Spleen (tissue), 11 donors: Measurements from ENCODE around the gene TRPM1. TPM values are rescaled to one million over a fixed set of nuclear protein-coding genes. Genes with fewer than 3 reads are reported as not detected.

Experiments
- DNase-seq: peaks from one replicate; pipeline ENCODE4 v3.0.0-alpha.2; 2020
- H3K27ac ChIP-seq, 8 donors: fragments of 200-600 bp; sonication (generic) in 7 of 8; 1 replicate in 4 of 8; 2 replicates in 4 of 8; pipeline versions ENCODE4 v1.5.0 to v1.8.0; 2016 to 2021; ENCODE audit warnings: inconsistent platforms in 4 of 8, mild to moderate bottlenecking in 4 of 8, moderate library complexity in 1 of 8
- H3K27me3 ChIP-seq, 7 donors: fragments of 200-600 bp; sonication (generic) in 6 of 7; replicated peaks in 1 of 7; 1 replicate in 4 of 7; 2 replicates in 3 of 7; pipeline versions ENCODE4 v1.5.0 to v1.8.0; 2016 to 2021; ENCODE audit warnings: inconsistent platforms in 3 of 7, mild to moderate bottlenecking in 1 of 7
- H3K36me3 ChIP-seq, 6 donors: fragments of 200-600 bp; sonication (generic) in 5 of 6; 1 replicate in 4 of 6; 2 replicates in 2 of 6; pipeline versions ENCODE4 v1.5.0 to v1.8.0; 2016 to 2021; ENCODE audit warnings: inconsistent platforms in 2 of 6
- H3K4me1 ChIP-seq, 6 donors: fragments of 200-600 bp; sonication (generic) in 5 of 6; 1 replicate in 3 of 6; 2 replicates in 3 of 6; pipeline versions ENCODE4 v1.5.0 to v1.8.0; 2016 to 2021; ENCODE audit warnings: inconsistent platforms in 3 of 6
- H3K4me3 ChIP-seq, 8 donors: fragments of 200-600 bp; sonication (generic) in 7 of 8; 1 replicate in 4 of 8; 2 replicates in 4 of 8; pipeline versions ENCODE4 v1.5.0 to v1.8.0; 2016 to 2021; ENCODE audit warnings: inconsistent platforms in 4 of 8, mild to moderate bottlenecking in 4 of 8, moderate library complexity in 2 of 8
- H3K9me3 ChIP-seq, 8 donors: fragments of 200-600 bp; sonication (generic) in 7 of 8; 1 replicate in 4 of 8; 2 replicates in 4 of 8; pipeline versions ENCODE4 v1.5.0 to v1.8.0; 2016 to 2021; ENCODE audit warnings: inconsistent platforms in 4 of 8
- POLR2A ChIP-seq, 3 donors: fragments of 450-650 bp; IDR thresholded peaks; one replicate each; pipeline ENCODE4 v1.5.1; 2017; ENCODE audit warnings: antibody characterized with exemption in 3 of 3, mild to moderate bottlenecking in 1 of 3
- POLR2AphosphoS5 ChIP-seq, 3 donors: sonication (generic); formaldehyde crosslinking; IDR thresholded peaks; one replicate each; pipeline ENCODE4 v1.5.1; 2017; ENCODE audit warnings: antibody characterized with exemption in 3 of 3
- WGBS, 5 donors: extraction: QIAGEN DNeasy Blood & Tissue Kit in 3 of 5; methylation state at CpG; one replicate each; pipeline versions ENCODE4 v1.1.5 to v1.1.7; 2013 to 2018; 5-methylcytosine and 5-hydroxymethylcytosine counted together
- intact Hi-C: fragments of 100-400 bp; cut with DNase I; formaldehyde crosslinking; loops from one replicate; pipeline ENCODE4 v1.15.0; 2023; ENCODE audit warnings: low total_unique reads
- polyA plus RNA-seq, 3 donors: library from polyadenylated mRNA; stranded (reverse); fragments of 200-250 nt; gene quantifications; one replicate each; pipeline ENCODE4 v1.2.1, GENCODE V29; 2013
- total RNA-seq, 7 donors: library from RNA; depleted of rRNA in 3 of 7; stranded (reverse); fragments of >200 nt in 3 of 7; fragmentation: NEBNext Ultra II Directional in 4 of 7; extraction: Animal tissue kit (Norgen Biotek cat#: 25700) in 4 of 7; gene quantifications; one replicate each; pipeline versions ENCODE4 v1.1.0 to v1.2.1, GENCODE V29; 2016 to 2021
- TF ChIP-seq, protein P1 (sequence below), 11 experiments: fragments of 200-600 bp in 7 of 11; fragments of 450-650 bp in 4 of 11; sonication (generic) in 4 of 11; IDR thresholded peaks in 8 of 11; conservative IDR thresholded peaks in 3 of 11; 1 replicate in 7 of 11; 2 replicates in 4 of 11; pipeline versions ENCODE4 v1.4.0 to v1.8.0; 2016 to 2021; ENCODE audit warnings: antibody characterized with exemption in 11 of 11, inconsistent platforms in 4 of 11, mild to moderate bottlenecking in 1 of 11
- donor health status: healthy with polysubstance abuse.
- donor health status: DM: no; HTN: no; CAD: no; lungs with moderate emphysema.
- donor health status: DM: no; HTN: no; CAD: no.
- donor health status: Bipolar disorder and iron deficiency.
- donor health status: healthy.
- donor health status: DM: no; HTN: no; CAD: no.
- donor health status: DM: yes; HTN: yes; CAD: no.

TRPM1 gene
- total and polyA plus RNA-seq, 10 donors = 0.06 to 0.42 TPM; not detected in 8

DNA sequence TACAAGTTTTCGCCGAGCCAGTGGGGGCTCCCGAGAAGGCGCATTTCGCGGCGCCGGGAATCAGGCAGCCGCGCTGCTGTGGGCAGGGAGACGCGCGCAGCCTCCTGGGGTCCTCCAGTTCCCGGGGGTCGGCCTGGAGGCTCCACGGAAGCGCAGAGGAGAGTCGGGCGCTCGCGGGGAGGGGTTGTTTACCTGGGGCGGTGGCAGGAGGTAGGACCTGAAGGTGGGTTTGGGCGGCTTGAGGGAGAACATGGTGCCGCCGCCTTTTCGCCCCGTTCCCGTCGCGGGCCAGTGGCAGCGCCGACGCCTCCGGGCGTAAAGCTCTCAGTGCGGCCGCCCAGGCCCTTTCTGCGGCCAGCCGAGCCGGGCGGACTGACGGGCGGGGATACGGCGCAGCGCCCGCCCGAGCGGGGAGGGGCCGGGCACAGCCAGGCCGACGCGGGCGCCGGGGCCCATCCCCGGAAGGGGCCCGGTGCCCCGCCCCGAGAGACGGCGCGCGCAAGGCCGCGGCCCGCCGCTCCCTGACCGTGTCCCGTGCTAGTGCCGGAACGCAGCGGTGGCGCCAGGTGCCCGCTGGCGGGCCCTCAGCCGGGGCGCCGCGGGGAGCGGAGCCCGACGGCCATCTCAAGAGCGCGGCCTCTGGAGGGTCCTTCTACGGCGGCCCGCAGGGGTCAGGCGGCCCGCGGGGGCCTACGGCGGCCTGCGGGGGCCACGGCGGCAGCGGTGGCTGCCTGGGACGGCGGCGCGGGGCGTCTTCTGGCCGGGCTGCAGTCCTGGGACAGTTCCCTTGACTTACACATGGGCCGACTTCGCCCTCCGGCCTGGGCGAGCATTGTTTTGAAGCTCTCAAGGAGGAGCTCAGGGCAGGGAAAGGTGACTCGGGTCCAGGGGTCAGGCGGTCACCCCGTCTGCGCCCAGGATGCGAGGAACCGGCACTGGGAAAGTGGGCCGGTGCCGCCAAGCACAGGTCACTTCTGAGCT is 110.0 kb downstream of the TRPM1 start, which contains the start of gene MTMR10:
MTMR10 (minus strand) TSS at position 374 of the 981 bp plus-strand sequence; CDS start at position 252, 122 bp downstream.
- TF ChIP-seq, protein P1, sequence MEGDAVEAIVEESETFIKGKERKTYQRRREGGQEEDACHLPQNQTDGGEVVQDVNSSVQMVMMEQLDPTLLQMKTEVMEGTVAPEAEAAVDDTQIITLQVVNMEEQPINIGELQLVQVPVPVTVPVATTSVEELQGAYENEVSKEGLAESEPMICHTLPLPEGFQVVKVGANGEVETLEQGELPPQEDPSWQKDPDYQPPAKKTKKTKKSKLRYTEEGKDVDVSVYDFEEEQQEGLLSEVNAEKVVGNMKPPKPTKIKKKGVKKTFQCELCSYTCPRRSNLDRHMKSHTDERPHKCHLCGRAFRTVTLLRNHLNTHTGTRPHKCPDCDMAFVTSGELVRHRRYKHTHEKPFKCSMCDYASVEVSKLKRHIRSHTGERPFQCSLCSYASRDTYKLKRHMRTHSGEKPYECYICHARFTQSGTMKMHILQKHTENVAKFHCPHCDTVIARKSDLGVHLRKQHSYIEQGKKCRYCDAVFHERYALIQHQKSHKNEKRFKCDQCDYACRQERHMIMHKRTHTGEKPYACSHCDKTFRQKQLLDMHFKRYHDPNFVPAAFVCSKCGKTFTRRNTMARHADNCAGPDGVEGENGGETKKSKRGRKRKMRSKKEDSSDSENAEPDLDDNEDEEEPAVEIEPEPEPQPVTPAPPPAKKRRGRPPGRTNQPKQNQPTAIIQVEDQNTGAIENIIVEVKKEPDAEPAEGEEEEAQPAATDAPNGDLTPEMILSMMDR (IDR thresholded peaks at IDR 0.05 in 8 of 11, conservative IDR thresholded peaks at IDR 0.05 in 3 of 11) = no peak
- peak; percentile 41 to 56 (median 50) for TF ChIP-seq POLR2A (IDR thresholded peaks at IDR 0.05)
- TF ChIP-seq POLR2AphosphoS5 (IDR thresholded peaks at IDR 0.05) = peak; percentile 93 to 95 (median 93)
- DNase-seq = peak; percentile 97
- peak within 1 kb of the TSS; percentile 40 to 93 (median 83) for H3K4me3 ChIP-seq
- H3K4me1 ChIP-seq = peaks cover 3 to 52% (median 47%) of the 10 kb centered on the region in 6 donors
- peaks cover 0 to 22% (median 5%) of the 10 kb centered on the region in 6 donors for H3K36me3 ChIP-seq
- no peaks in the 10 kb centered on the region for H3K9me3 ChIP-seq
- H3K27ac ChIP-seq = peak within 1 kb of the TSS; percentile 74 to 99 (median 98)
- WGBS, 5 donors = 0 to 1% (median 0%) methylated on average over 42 to 114 of the region's 114 CpGs
- intact Hi-C loops = no loop called here
- no peaks in the 10 kb centered on the region for H3K27me3 ChIP-seq

DNA sequence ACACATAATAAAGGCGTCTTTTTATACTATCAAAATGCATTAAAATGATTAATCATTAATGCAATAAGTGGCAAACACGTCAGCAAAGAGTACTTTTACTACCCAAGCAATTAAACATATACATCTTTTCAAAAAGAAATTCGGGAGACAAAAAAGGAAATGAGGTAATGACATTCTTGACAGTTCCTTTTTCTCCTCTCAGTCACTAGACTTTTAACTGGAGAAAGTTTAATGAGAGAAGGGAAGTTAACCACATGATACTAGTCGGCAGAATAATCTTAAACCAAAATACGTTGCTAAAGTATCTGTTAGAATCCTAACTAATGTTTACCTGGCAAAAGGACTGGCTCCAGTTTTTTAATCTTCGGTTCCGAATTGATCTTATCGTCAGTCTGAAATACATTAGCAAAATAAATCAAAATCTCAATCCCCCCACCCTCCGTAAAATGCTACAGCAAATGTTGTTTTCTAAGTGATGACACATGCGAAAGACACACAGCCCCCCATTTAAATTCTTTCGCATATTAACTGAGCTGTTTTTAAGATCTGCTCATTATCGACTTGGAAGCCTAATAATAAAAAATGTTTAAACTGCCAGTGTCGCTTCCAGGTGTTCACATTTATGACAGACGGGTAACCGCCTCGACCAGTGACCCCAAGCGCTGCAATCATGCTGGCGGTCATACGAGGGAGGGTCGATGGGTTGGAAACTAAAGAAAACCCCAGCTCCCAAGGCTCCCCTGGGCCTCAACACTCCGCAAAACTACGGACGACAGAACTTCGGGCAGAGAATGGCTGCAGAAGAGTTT is 110.9 kb downstream of the TRPM1 start:
- TF ChIP-seq POLR2A (IDR thresholded peaks at IDR 0.05) (no peak), POLR2AphosphoS5 (IDR thresholded peaks at IDR 0.05) (no peak)
- TF ChIP-seq, protein P1 (IDR thresholded peaks at IDR 0.05 in 8 of 11, conservative IDR thresholded peaks at IDR 0.05 in 3 of 11) = no peak
- no peaks in the 10 kb centered on the region for H3K9me3 ChIP-seq

DNA sequence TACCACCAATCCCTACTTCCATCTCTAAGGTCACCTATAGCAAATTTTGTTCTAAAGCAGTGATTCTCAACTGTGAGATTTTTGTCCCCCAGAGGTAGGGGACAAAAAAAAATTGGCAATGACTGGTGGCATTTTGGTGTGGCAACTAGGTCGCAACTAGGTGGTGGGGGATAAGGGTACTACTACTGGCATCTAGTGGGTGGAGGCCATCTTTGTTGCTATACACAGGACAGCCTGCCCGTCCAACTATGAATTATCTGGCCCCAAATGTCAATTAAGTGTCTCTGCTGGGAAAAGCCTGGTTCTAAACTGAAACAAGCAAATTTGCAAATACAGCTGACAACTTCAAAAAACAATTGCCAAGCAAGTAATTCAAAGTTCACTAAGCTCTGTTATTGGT is 111.5 kb downstream of the TRPM1 start:
- Histone ChIP-seq H3K9me3 (no peaks in the 10 kb centered on the region), H3K4me3 (peak overlapping the region; percentile 1 to 93 (median 83)), H3K27me3 (no peaks in the 10 kb centered on the region), H3K27ac (peak overlapping the region in 7 of 8 donors; percentile 93 to 99 (median 98)), H3K4me1 (peaks cover 5 to 67% (median 61%) of the 10 kb centered on the region in 6 donors), H3K36me3 (peaks cover 0 to 37% (median 11%) of the 10 kb centered on the region in 6 donors)
- TF ChIP-seq, protein P1 (IDR thresholded peaks at IDR 0.05 in 8 of 11, conservative IDR thresholded peaks at IDR 0.05 in 3 of 11) = no peak
- no peak for TF ChIP-seq POLR2A (IDR thresholded peaks at IDR 0.05)
- TF ChIP-seq POLR2AphosphoS5 (IDR thresholded peaks at IDR 0.05) = no peak
- no peak for DNase-seq
- intact Hi-C loops = no loop called here
- WGBS, 5 donors = 48 to 63% (median 50%) methylated on average over 2 of the region's 2 CpGs

More for the DNA sequence above, 110.9 kb downstream of the TRPM1 start:
- DNase-seq = no peak
- H3K27ac ChIP-seq = peak overlapping the region; percentile 74 to 99 (median 98)
- peak overlapping the region; percentile 40 to 93 (median 83) for H3K4me3 ChIP-seq
- peaks cover 0 to 31% (median 9%) of the 10 kb centered on the region in 6 donors for H3K36me3 ChIP-seq
- WGBS, 5 donors = 4% methylated on average over 22 to 24 of the region's 24 CpGs
- intact Hi-C loops = no loop called here
- H3K27me3 ChIP-seq = no peaks in the 10 kb centered on the region
- peaks cover 3 to 61% (median 55%) of the 10 kb centered on the region in 6 donors for H3K4me1 ChIP-seq
